Measurements from ENCODE around the gene SLC31A1. TPM values are rescaled to one million over a fixed set of nuclear protein-coding genes. Genes with fewer than 3 reads are reported as not detected.

SLC31A1 gene
- total and polyA plus RNA-seq, 2 donors (not counting 1 experiment from before 2014, with no cell fraction given), result 1.1 to 3.2 TPM

DNA sequence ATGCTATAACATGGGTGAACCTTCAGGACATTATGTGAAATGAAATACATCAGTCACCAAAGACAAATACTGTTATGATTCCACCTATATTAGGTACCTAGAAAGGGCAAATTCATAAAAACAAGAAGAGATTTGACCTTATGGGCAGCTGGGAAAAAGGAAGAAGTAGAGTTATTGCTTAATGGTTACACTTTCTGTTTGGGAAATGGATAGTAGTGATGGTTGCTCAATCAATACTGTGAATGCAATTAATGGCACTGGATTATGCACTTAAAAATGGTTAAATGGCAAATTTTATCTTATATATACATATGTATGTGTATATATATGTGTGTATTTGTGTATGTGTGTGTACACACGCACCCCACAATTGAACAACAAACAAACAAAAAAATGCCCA, 15.5 kb upstream of the SLC31A1 start:
- H3K36me3 ChIP-seq (replicated peaks in 1 of 2; ENCODE audit: control extremely low read depth in 1 of 2, control insufficient read depth in 1 of 2, extremely low read depth in 1 of 2, insufficient read depth in 2 of 2, low read length in 1 of 2), result peaks cover 6 to 49% of the 10 kb centered on the region in 2 experiments
- POLR2A ChIA-PET, result no interaction called here
- TF ChIP-seq, protein P1, sequence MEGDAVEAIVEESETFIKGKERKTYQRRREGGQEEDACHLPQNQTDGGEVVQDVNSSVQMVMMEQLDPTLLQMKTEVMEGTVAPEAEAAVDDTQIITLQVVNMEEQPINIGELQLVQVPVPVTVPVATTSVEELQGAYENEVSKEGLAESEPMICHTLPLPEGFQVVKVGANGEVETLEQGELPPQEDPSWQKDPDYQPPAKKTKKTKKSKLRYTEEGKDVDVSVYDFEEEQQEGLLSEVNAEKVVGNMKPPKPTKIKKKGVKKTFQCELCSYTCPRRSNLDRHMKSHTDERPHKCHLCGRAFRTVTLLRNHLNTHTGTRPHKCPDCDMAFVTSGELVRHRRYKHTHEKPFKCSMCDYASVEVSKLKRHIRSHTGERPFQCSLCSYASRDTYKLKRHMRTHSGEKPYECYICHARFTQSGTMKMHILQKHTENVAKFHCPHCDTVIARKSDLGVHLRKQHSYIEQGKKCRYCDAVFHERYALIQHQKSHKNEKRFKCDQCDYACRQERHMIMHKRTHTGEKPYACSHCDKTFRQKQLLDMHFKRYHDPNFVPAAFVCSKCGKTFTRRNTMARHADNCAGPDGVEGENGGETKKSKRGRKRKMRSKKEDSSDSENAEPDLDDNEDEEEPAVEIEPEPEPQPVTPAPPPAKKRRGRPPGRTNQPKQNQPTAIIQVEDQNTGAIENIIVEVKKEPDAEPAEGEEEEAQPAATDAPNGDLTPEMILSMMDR (IDR thresholded peaks at IDR 0.05), result no peak
- no peak for TF ChIP-seq EZH2 (IDR thresholded peaks at IDR 0.05; ENCODE audit: borderline replicate concordance, insufficient read depth, low read depth, low read length, poor library complexity, severe bottlenecking)
- peaks cover 0 to 11% of the 10 kb centered on the region in 2 donors for H3K4me1 ChIP-seq (ENCODE audit: control insufficient read depth in 2 of 2, insufficient read depth in 2 of 2, low read length in 2 of 2)
- H4K20me1 ChIP-seq (ENCODE audit: control insufficient read depth, insufficient read depth, low read length, poor library complexity, severe bottlenecking), result no peaks in the 10 kb centered on the region
- Mint-ChIP-seq H3K9me3 (ENCODE audit: insufficient read depth) (no peaks in the 10 kb centered on the region), H3K27ac (no peak overlapping the region), H3K4me3 (no peak overlapping the region), H3K27me3 (no peaks in the 10 kb centered on the region), H3K4me1 (peaks cover 6% of the 10 kb centered on the region)
- no peak overlapping the region for H3K4me2 ChIP-seq (replicated peaks; ENCODE audit: low read depth, low read length, poor library complexity, severe bottlenecking)
- no peak for ATAC-seq (ENCODE audit: low read depth)
- CTCF ChIA-PET, result no interaction called here
- no peak overlapping the region for H3K4me3 ChIP-seq (ENCODE audit: control extremely low read depth in 1 of 5, extremely low read depth in 1 of 5, insufficient read depth in 1 of 5, low read depth in 2 of 5, low read length in 4 of 5)
- H3K27ac ChIP-seq (ENCODE audit: low read length in 2 of 2), result no peak overlapping the region
- intact Hi-C loops (cut with micrococcal nuclease), result no loop called here
- no peak for DNase-seq
- no peaks in the 10 kb centered on the region for H3K9me3 ChIP-seq (ENCODE audit: control extremely low read depth in 1 of 3, control insufficient read depth in 2 of 3, insufficient read depth in 1 of 3, low read length in 2 of 3)
- H2AFZ ChIP-seq (ENCODE audit: insufficient read depth, low read depth, low read length, poor library complexity, severe bottlenecking), result no peak overlapping the region
- H3K9ac ChIP-seq (ENCODE audit: low read length), result no peak overlapping the region
- H3K79me2 ChIP-seq (ENCODE audit: control insufficient read depth, insufficient read depth, low read length), result peaks cover 4% of the 10 kb centered on the region
- no peaks in the 10 kb centered on the region for H3K27me3 ChIP-seq (replicated peaks in 1 of 4; ENCODE audit: control extremely low read depth in 1 of 4, control insufficient read depth in 3 of 4, insufficient read depth in 4 of 4, low read length in 3 of 4)
- WGBS (ENCODE audit: insufficient coverage), result no CpG with 5 or more reads among the region's 1 CpG

DNA sequence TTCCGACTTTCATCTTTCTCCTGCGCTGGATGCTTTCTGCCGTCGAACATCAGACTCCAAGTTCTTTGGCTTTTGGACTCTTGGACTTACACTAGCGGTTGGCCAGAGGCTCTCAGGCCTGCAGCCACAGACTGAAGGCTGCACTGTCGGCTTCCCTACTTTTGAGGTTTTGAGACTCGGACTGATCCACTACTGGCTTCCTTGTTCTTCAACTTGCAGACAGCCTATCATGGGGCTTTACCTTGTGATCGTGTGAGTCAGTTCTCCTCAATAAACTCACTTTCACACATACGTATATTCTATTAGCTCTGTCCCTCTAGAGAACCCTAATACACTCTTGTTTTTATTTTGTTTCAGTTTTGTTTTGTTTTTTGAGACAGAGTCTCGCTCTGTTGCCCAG, 10.5 kb upstream of the SLC31A1 start:
- ChIA-PET POLR2A (no interaction called here), CTCF (no interaction called here)
- Mint-ChIP-seq H3K27me3 (no peaks in the 10 kb centered on the region), H3K4me1 (peaks cover 16% of the 10 kb centered on the region), H3K27ac (no peak overlapping the region), H3K4me3 (no peak overlapping the region), H3K9me3 (ENCODE audit: insufficient read depth) (no peaks in the 10 kb centered on the region)
- Histone ChIP-seq H3K27me3 (replicated peaks in 1 of 4; ENCODE audit: control extremely low read depth in 1 of 4, control insufficient read depth in 3 of 4, insufficient read depth in 4 of 4, low read length in 3 of 4) (no peaks in the 10 kb centered on the region), H3K79me2 (ENCODE audit: control insufficient read depth, insufficient read depth, low read length) (peaks cover 44% of the 10 kb centered on the region), H3K9ac (ENCODE audit: low read length) (no peak overlapping the region), H3K9me3 (ENCODE audit: control extremely low read depth in 1 of 3, control insufficient read depth in 2 of 3, insufficient read depth in 1 of 3, low read length in 2 of 3) (no peaks in the 10 kb centered on the region), H3K4me2 (replicated peaks; ENCODE audit: low read depth, low read length, poor library complexity, severe bottlenecking) (no peak overlapping the region), H2AFZ (ENCODE audit: insufficient read depth, low read depth, low read length, poor library complexity, severe bottlenecking) (no peak overlapping the region), H3K4me3 (ENCODE audit: control extremely low read depth in 1 of 5, extremely low read depth in 1 of 5, insufficient read depth in 1 of 5, low read depth in 2 of 5, low read length in 4 of 5) (no peak overlapping the region), H3K27ac (ENCODE audit: low read length in 2 of 2) (no peak overlapping the region), H3K4me1 (ENCODE audit: control insufficient read depth in 2 of 2, insufficient read depth in 2 of 2, low read length in 2 of 2) (peaks cover 0 to 11% of the 10 kb centered on the region in 2 donors), H3K36me3 (replicated peaks in 1 of 2; ENCODE audit: control extremely low read depth in 1 of 2, control insufficient read depth in 1 of 2, extremely low read depth in 1 of 2, insufficient read depth in 2 of 2, low read length in 1 of 2) (peaks cover 0 to 23% of the 10 kb centered on the region in 2 experiments), H4K20me1 (ENCODE audit: control insufficient read depth, insufficient read depth, low read length, poor library complexity, severe bottlenecking) (peaks cover 16% of the 10 kb centered on the region)
- DNase-seq (no peak), ATAC-seq (ENCODE audit: low read depth) (no peak)
- TF ChIP-seq EZH2 (IDR thresholded peaks at IDR 0.05; ENCODE audit: borderline replicate concordance, insufficient read depth, low read depth, low read length, poor library complexity, severe bottlenecking), result no peak
- TF ChIP-seq, protein P1 (IDR thresholded peaks at IDR 0.05), result no peak
- 93% methylated on average over 8 of the region's 10 CpGs for WGBS (ENCODE audit: insufficient coverage)
- intact Hi-C loops (cut with micrococcal nuclease), result no loop called here

Measured in B cell (primary cell).